RWPE2 (cell line): ENCODE measurements around the gene ELMOD3.
"Not testable (repeated sequence)": the region's sequence is repeated elsewhere in the genome, so short reads cannot be mapped to it uniquely, and the experiment has no call there.

Experiments
- ATAC-seq: fragments of 200-7000 bp; cut with Tn5 transposase; 3 replicates; pipeline ENCODE4 v1.9.1; 2021; ENCODE audit warnings: low read depth
- DNase-seq: peaks from one replicate; pipeline ENCODE4 v3.0.0-alpha.2; 2020; ENCODE audit warnings: low spot score
- H3K27ac ChIP-seq: fragments of 450-650 bp; 2 replicates; pipeline ENCODE4 v1.5.1; 2017; ENCODE audit warnings: mild to moderate bottlenecking; ENCODE audit not compliant: poor library complexity, severe bottlenecking
- H3K27me3 ChIP-seq: fragments of 250-450 bp; sonication (Bioruptor Pico); 2 replicates; pipeline ENCODE4 v1.5.1; 2021; ENCODE audit warnings: mild to moderate bottlenecking, moderate library complexity; ENCODE audit not compliant: insufficient read depth, poor library complexity, severe bottlenecking
- H3K36me3 ChIP-seq: fragments of 250-450 bp; sonication (Bioruptor Pico); 2 replicates; pipeline ENCODE4 v1.5.1; 2020; ENCODE audit warnings: low read depth, mild to moderate bottlenecking, moderate library complexity
- H3K4me1 ChIP-seq: fragments of 250-450 bp; sonication (Bioruptor Pico); 2 replicates; pipeline ENCODE4 v1.5.1; 2021; ENCODE audit warnings: mild to moderate bottlenecking, moderate library complexity; ENCODE audit not compliant: insufficient read depth, poor library complexity, severe bottlenecking
- H3K4me3 ChIP-seq: fragments of 250-450 bp; sonication (Bioruptor Pico); 2 replicates; pipeline ENCODE4 v1.5.1; 2021; ENCODE audit warnings: mild to moderate bottlenecking, moderate library complexity; ENCODE audit not compliant: severe bottlenecking
- H3K9me3 ChIP-seq: fragments of 250-450 bp; sonication (Bioruptor Pico); 2 replicates; pipeline ENCODE4 v1.5.1; 2021; ENCODE audit warnings: mild to moderate bottlenecking, moderate library complexity; ENCODE audit not compliant: severe bottlenecking
- TF ChIP-seq, protein P1 (sequence below): fragments of 450-650 bp; IDR thresholded peaks from one replicate; pipeline ENCODE4 v1.5.1; 2017; ENCODE audit warnings: mild to moderate bottlenecking, moderate library complexity; ENCODE audit not compliant: poor library complexity, severe bottlenecking

ELMOD3 gene

DNA sequence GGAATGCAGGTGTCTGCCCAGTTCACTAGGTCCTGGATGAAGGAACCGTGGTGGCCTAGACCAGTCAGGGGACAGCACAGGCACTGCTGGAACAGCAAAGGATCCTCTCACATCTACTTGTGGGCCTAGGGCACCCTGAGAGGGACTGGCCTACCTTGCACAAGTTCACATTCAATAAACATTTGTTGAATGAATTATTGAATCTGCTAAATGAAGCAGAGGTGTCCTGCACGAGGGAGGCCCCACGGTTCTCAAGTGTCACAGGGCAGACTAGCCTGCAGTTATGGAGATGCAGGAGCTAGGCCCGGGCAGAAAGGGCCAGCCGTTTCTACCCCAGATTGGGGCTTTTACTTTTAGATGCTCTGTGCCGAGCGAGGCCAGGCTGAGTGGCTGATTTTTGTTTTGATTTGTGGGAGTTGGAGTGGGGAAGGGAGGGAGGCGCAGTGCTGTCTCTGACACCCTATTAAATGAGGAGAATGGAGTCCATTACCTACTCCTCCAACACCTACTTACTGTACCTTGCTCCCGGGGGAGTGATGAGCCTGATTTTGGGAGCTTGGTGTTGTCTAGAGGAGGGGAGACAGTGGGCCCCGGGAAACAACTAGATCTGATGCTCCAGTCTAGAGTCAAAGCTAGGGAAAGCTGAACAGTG lies 82.4 kb downstream of the ELMOD3 start:
- no peak for ATAC-seq
- H3K27me3 ChIP-seq = no peaks in the 10 kb centered on the region
- TF ChIP-seq, protein P1, sequence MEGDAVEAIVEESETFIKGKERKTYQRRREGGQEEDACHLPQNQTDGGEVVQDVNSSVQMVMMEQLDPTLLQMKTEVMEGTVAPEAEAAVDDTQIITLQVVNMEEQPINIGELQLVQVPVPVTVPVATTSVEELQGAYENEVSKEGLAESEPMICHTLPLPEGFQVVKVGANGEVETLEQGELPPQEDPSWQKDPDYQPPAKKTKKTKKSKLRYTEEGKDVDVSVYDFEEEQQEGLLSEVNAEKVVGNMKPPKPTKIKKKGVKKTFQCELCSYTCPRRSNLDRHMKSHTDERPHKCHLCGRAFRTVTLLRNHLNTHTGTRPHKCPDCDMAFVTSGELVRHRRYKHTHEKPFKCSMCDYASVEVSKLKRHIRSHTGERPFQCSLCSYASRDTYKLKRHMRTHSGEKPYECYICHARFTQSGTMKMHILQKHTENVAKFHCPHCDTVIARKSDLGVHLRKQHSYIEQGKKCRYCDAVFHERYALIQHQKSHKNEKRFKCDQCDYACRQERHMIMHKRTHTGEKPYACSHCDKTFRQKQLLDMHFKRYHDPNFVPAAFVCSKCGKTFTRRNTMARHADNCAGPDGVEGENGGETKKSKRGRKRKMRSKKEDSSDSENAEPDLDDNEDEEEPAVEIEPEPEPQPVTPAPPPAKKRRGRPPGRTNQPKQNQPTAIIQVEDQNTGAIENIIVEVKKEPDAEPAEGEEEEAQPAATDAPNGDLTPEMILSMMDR = no peak
- H3K27ac ChIP-seq = peak overlapping the region; percentile 61
- peaks cover 29% of the 10 kb centered on the region for H3K4me1 ChIP-seq
- no peak overlapping the region for H3K4me3 ChIP-seq
- no peaks in the 10 kb centered on the region for H3K36me3 ChIP-seq
- no peaks in the 10 kb centered on the region for H3K9me3 ChIP-seq
- DNase-seq = no peak

DNA sequence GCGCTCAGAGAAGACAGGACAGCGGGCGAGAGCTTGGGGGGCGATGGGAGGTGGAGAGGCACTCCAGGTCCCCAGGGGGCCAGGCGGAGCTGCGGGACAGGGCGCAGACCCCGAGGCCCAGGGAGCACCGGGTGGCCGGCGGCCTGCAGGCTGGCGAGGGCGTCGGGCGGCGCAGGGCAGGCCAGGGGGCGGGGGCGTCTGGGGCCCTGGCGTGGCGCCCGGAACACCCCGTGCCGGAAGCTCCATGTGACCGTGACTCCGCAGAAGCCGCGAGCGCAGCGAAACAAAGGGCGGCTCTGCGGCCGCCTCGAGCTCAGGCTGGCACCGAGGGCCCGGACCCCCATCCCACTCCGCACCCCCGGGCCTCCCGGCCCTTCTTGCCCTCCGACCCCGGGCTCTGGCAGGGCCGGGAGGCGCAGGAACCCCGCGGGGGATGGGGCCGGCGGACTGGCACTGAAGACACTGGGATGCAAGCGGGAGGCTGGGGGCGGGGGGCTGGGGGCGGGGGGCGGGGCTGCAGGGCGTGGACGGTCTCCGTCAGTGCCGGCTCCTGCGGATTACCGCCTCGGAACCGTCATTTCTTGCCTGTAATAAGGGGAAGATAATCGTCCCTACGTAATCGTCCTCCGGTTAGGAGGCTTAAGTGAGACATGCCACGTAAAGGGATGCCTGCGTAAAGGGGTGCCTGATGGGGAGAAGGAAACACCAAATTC lies 83.1 kb downstream of the ELMOD3 start:
- no peaks in the 10 kb centered on the region for H3K9me3 ChIP-seq
- H3K4me3 ChIP-seq = peak overlapping the region; percentile 19
- H3K4me1 ChIP-seq = peaks cover 29% of the 10 kb centered on the region
- H3K27me3 ChIP-seq = no peaks in the 10 kb centered on the region
- TF ChIP-seq, protein P1 = no peak
- DNase-seq = no peak
- peak overlapping the region; percentile 61 for H3K27ac ChIP-seq
- ATAC-seq = peak; percentile 37
- no peaks in the 10 kb centered on the region for H3K36me3 ChIP-seq

DNA sequence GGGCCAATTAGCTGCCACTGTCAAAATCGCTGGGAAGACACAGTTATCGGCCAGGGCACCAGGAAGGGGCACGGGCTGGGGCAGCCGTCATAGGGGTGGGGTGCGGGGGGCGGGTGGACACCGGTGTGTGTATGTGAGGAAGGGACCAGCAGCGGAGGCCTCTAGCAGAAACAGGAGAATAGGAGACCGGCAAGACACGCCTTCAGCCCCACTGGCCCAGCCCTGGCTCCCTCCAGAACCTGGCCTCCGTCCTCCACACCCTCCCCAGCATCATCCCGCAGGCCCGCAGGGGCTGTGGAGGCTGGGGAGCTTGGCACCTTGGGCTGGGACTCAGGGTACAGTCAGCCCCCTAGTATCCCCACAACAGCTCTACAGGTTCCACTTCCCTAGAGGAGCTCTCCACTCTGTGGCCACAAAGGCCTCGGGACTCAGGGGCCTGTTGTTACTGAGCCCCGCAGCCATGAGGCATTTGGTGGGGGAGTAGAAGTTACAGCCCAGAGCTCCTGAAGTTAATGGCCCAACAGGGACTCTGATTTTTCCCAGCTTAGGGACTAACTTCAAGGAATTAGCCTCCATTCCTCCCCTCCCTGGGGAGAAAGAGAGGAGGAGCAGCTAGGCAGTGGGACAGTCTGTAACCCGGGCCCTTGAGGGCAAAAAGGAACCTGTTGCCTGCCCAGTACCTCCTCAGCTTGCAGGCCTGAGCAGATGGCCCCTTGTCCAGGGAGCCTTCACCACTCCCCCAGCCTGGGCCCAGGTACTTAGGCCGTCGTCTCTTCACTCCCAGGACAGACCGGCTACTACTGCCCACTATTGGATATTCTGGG lies 83.8 kb downstream of the ELMOD3 start:
- ATAC-seq (no peak), DNase-seq (no peak)
- TF ChIP-seq, protein P1 = no peak

DNA sequence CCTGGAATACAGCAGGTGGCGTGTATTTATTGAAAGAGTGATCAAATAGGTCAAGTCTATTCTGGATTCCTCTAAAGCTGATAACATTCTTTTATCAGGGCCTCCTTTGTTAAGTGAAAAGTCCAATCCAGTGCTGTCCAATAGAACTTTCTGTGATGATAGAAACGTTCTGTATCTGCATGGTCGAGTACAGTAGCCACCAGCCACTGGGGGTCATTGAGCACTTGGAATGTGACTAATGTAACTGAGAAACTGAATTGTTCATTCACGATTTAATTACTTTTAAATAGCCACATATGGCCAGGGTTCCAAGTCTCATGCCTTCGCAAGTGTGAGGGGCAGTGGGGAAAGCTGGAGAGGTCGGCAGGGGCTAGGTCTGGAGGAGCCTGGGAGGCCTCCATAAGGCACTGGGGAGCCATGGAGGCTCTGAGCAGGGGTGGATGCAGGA lies 84.5 kb downstream of the ELMOD3 start:
- Histone ChIP-seq H3K4me1 (peaks cover 16% of the 10 kb centered on the region), H3K4me3 (no peak overlapping the region), H3K27me3 (no peaks in the 10 kb centered on the region), H3K9me3 (no peaks in the 10 kb centered on the region), H3K36me3 (no peaks in the 10 kb centered on the region), H3K27ac (no peak overlapping the region)
- TF ChIP-seq, protein P1 = no peak
- DNase-seq (no peak), ATAC-seq (no peak)

More for the DNA sequence above, 83.8 kb downstream of the ELMOD3 start:
- Histone ChIP-seq H3K4me3 (no peak overlapping the region), H3K9me3 (no peaks in the 10 kb centered on the region), H3K27me3 (no peaks in the 10 kb centered on the region), H3K27ac (peak overlapping the region; percentile 61), H3K4me1 (peaks cover 23% of the 10 kb centered on the region), H3K36me3 (no peaks in the 10 kb centered on the region)

DNA sequence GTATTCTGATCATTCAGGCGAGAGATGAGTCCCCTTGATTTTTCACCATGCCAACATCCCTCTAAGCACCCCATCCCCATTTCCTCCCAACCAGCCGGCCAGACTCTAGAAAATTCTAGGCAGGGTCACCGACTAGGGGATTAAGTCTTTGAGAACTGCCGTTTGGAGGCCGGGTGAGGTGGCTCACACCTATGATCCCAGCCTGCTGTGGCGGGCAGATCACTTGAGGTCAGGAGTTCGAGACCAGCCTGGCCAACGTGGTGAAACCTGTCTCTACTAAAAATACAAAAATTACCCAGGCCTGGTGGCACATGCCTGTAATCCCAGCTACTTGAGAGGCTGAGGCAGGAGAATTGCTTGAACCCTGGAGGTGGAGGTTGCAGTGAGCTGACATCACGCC lies 85.0 kb downstream of the ELMOD3 start:
- not testable (repeated sequence) for H3K36me3 ChIP-seq, H3K27ac ChIP-seq, DNase-seq, H3K4me3 ChIP-seq, H3K9me3 ChIP-seq, ATAC-seq, H3K27me3 ChIP-seq
- H3K4me1 ChIP-seq = peaks cover 14% of the 10 kb centered on the region
